Measurements from ENCODE around the gene USP47. TPM values are rescaled to one million over a fixed set of nuclear protein-coding genes. Genes with fewer than 3 reads are reported as not detected.

USP47 gene
- total and polyA plus RNA-seq, 2 of the 8 experiments (the other 6 are each of a cell fraction or from before 2014, with no cell fraction given): 4.2 to 21.3 TPM

DNA sequence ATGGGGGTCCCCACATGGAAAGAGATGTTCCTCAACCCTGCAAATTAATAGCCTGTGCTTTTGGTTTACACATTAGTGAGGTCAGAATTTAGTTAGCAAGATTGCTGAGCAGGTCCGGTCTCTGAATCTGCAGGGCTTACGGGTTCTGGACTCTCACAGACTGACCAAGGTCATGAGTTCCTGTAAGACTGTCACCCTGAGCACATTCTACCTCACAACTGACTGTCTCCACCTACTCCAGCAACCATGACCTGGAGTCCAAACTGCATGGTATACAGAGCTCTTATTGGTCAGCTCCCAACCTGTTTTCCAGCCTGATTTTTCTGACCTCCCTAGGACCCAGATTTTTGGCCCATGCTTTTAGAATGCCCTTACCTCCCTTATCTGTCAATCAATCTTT is 138.4 kb downstream of the USP47 start:
- TF ChIP-seq RNF2 (IDR thresholded peaks at IDR 0.05; ENCODE audit: borderline replicate concordance, low read depth, low read length, missing control alignments, poor library complexity, severe bottlenecking) (no peak), E2F6 (IDR thresholded peaks at IDR 0.05) (no peak), SAP30 (IDR thresholded peaks at IDR 0.05; ENCODE audit: insufficient read depth, insufficient replicate concordance, low read length) (no peak), CREB1 (IDR thresholded peaks at IDR 0.05) (no peak), SIRT6 (IDR thresholded peaks at IDR 0.05; ENCODE audit: low read length) (no peak)

More for the DNA sequence above, 138.4 kb downstream of the USP47 start:
- no peak overlapping the region for H2AFZ ChIP-seq (ENCODE audit: low read length)
- H2BK12ac ChIP-seq (ENCODE audit: low read depth, low read length): no peak overlapping the region
- no peak overlapping the region for H3K4ac ChIP-seq (replicated peaks; ENCODE audit: insufficient read length, low read depth, low read length)
- no peaks in the 10 kb centered on the region for H4K20me1 ChIP-seq (replicated peaks in 1 of 2; ENCODE audit: control insufficient read depth in 1 of 2, insufficient read depth in 2 of 2, low read length in 2 of 2)
- no peak overlapping the region for H3K9ac ChIP-seq (replicated peaks in 1 of 4; ENCODE audit: extremely low read depth in 1 of 4, low read depth in 3 of 4, low read length in 3 of 4)
- no peak overlapping the region for H4K91ac ChIP-seq (replicated peaks; ENCODE audit: insufficient read length, low read length)
- H3K18ac ChIP-seq (ENCODE audit: extremely low read depth, low read length): no peak overlapping the region
- H3K4me3 ChIP-seq (ENCODE audit: extremely low read depth in 1 of 4, insufficient read depth in 2 of 4, low read depth in 3 of 4, low read length in 4 of 4): no peak overlapping the region
- no peak overlapping the region for H2BK120ac ChIP-seq (replicated peaks; ENCODE audit: low read depth, low read length)
- CTCF ChIA-PET (ENCODE audit: partially characterized antibody): interaction anchor here (1.0 to 5.4 kb wide), 6 partner anchors 14 to 67 kb away, joined by 3 to 63 read pairs (median 4); no protein-coding TSS in a partner anchor
- no peak overlapping the region for H3K27ac ChIP-seq (ENCODE audit: low read depth, low read length)
- H3K79me1 ChIP-seq (ENCODE audit: low read depth, low read length): no peaks in the 10 kb centered on the region
- H2BK15ac ChIP-seq (ENCODE audit: low read length): no peak overlapping the region
- no peak overlapping the region for H4K5ac ChIP-seq (ENCODE audit: insufficient read length, low read depth, low read length)
- H3K36me3 ChIP-seq (ENCODE audit: control insufficient read depth in 2 of 4, insufficient read depth in 4 of 4, low read length in 3 of 4): no peaks in the 10 kb centered on the region
- H3K27me3 ChIP-seq (replicated peaks in 1 of 4; ENCODE audit: control insufficient read depth in 3 of 4, extremely low read depth in 1 of 4, insufficient read depth in 3 of 4, low read length in 3 of 4): no peaks in the 10 kb centered on the region
- 96% methylated on average over 2 of the region's 2 CpGs; no CpG with 5 or more reads in 1 of the 2 experiments for WGBS, 2 experiments (ENCODE audit: extremely low coverage in 1 of 2, insufficient coverage in 1 of 2, insufficient read length in 1 of 2, insufficient replicate concordance in 2 of 2, low coverage in 1 of 2, low lambda C conversion rate in 2 of 2, missing lambda C conversion rate in 1 of 2)
- no peak overlapping the region for H3K56ac ChIP-seq (replicated peaks; ENCODE audit: insufficient read length, low read depth, low read length)
- no peak overlapping the region for H4K8ac ChIP-seq (ENCODE audit: extremely low read depth, insufficient read depth, low read length)
- no peak overlapping the region for H3K4me2 ChIP-seq (ENCODE audit: insufficient read depth in 1 of 2, low read depth in 2 of 2, low read length in 2 of 2)
- POLR2A ChIA-PET (ENCODE audit: partially characterized antibody): interaction anchor here (0.6 kb wide), 1 partner anchor 16 kb away, joined by 3 read pairs; no protein-coding TSS in a partner anchor
- DNase-seq (ENCODE audit: low read depth in 1 of 2, low spot score in 2 of 2) (no peak), FAIRE-seq (no peak)
- no peaks in the 10 kb centered on the region for H3K9me3 ChIP-seq (ENCODE audit: insufficient read depth in 2 of 2, low read depth in 1 of 2, low read length in 1 of 2)
- H3K4me1 ChIP-seq (replicated peaks in 1 of 4; ENCODE audit: control insufficient read depth in 3 of 4, insufficient read depth in 4 of 4, low read length in 3 of 4): peaks cover 0 to 6% (median 2%) of the 10 kb centered on the region in 4 experiments; a peak in 4 of 7 replicates
- no peak overlapping the region for H3K14ac ChIP-seq (ENCODE audit: insufficient read length)
- H3K23me2 ChIP-seq (ENCODE audit: low read depth, low read length): no peaks in the 10 kb centered on the region
- no peak overlapping the region for H3K23ac ChIP-seq (ENCODE audit: insufficient read length)
- H2AK5ac ChIP-seq (ENCODE audit: low read depth, low read length): no peak overlapping the region
- H2BK20ac ChIP-seq (ENCODE audit: low read length): no peak overlapping the region
- no peaks in the 10 kb centered on the region for H3K79me2 ChIP-seq (ENCODE audit: control insufficient read depth in 1 of 2, insufficient read depth in 2 of 2, low read length in 2 of 2)
- no peak overlapping the region for H2BK5ac ChIP-seq (ENCODE audit: low read depth, low read length)
